HepG2 (cell line): ENCODE data around the gene CA11. TPM values are rescaled to one million over a fixed set of nuclear protein-coding genes. Genes with fewer than 3 reads are reported as not detected.

Experiments
- ATAC-seq: fragments of 200-7000 bp; cut with Tn5 transposase; 3 replicates; pipeline ENCODE4 v1.9.1; 2020; ENCODE audit warnings: mild to moderate bottlenecking, moderate library complexity
- BruUV-seq: library from RNA; stranded (reverse); fragments of 400-500 nt; replicated peaks from 2 replicates; lab custom pipeline; 2021; lab: Mats Ljungman, UMichigan
- CTCF ChIA-PET: fragments of 300-600 bp; formaldehyde crosslinking; extraction: SDS; loops from one replicate; lab custom pipeline; 2021; ENCODE audit warnings: low total read pairs, inconsistent platforms, low intra/inter-chr PET ratio; lab: Yijun Ruan, JAX
- POLR2A ChIA-PET: fragments of 350-600 bp; sonication (Branson Sonifier 250); formaldehyde crosslinking; loops from one replicate; lab custom pipeline; 2020; ENCODE audit warnings: antibody characterized with exemption, inconsistent platforms; lab: Yijun Ruan, JAX
- DNase-seq: peaks from one replicate; pipeline ENCODE4 v3.0.0-alpha.2; 2015; ENCODE audit warnings: low spot score
- FAIRE-seq: peaks from 3 replicates; lab custom pipeline; 2011; peaks lifted over from hg19 to GRCh38; lab: Jason Lieb, UNC
- H2AFZ ChIP-seq: one replicate; pipeline ENCODE4 v1.6.1; 2011; ENCODE audit warnings: low read length, inconsistent platforms
- H3K27ac ChIP-seq: fragments of 300-600 bp; 3 replicates; pipeline ENCODE4 v1.8.0; 2011; ENCODE audit warnings: mixed run types, mild to moderate bottlenecking, mixed read lengths, low read length, inconsistent platforms; ENCODE audit not compliant: insufficient read depth; ENCODE audit errors: extremely low read length
- H3K27me3 ChIP-seq, 2 experiments: fragments of 200-600 bp in 1 of 2; 2 replicates in 1 of 2; 3 replicates in 1 of 2; pipeline versions ENCODE4 v1.6.0 to v1.8.0; 2011; ENCODE audit warnings: low read length in 2 of 2, mild to moderate bottlenecking in 2 of 2, moderate library complexity in 2 of 2, inconsistent platforms in 1 of 2; ENCODE audit not compliant: insufficient read depth in 2 of 2, control insufficient read depth in 1 of 2
- H3K36me3 ChIP-seq, 2 experiments: fragments of 200-600 bp in 1 of 2; replicated peaks in 1 of 2; 2 replicates in 1 of 2; 3 replicates in 1 of 2; pipeline versions ENCODE4 v1.5.1 to v1.8.0; 2011; ENCODE audit warnings: low read length in 2 of 2, inconsistent platforms in 1 of 2; ENCODE audit not compliant: insufficient read depth in 2 of 2, control insufficient read depth in 1 of 2
- H3K4me1 ChIP-seq: 2 replicates; pipeline ENCODE4 v1.5.1; 2012; ENCODE audit warnings: low read length, inconsistent platforms; ENCODE audit not compliant: insufficient read depth
- H3K4me2 ChIP-seq: 2 replicates; pipeline ENCODE4 v1.6.0; 2011; ENCODE audit warnings: low read depth, low read length, inconsistent platforms
- H3K4me3 ChIP-seq, 3 experiments: fragments of 200-600 bp in 1 of 3; sonication (generic), shearing (Covaris generic) in 1 of 3; replicated peaks in 1 of 3; 2 replicates each; pipeline ENCODE4 v1.5.1; 2011 to 2016; ENCODE audit warnings: low read length in 3 of 3, inconsistent platforms in 2 of 3, low read depth in 2 of 3, mild to moderate bottlenecking in 2 of 3, control low read depth in 1 of 3, mixed read lengths in 1 of 3; ENCODE audit not compliant: insufficient read depth in 1 of 3
- H3K79me2 ChIP-seq: one replicate; pipeline ENCODE4 v1.6.1; 2011; ENCODE audit warnings: low read length, inconsistent platforms; ENCODE audit not compliant: insufficient read depth
- H3K9ac ChIP-seq: 2 replicates; pipeline ENCODE4 v1.6.0; 2011; ENCODE audit warnings: mild to moderate bottlenecking, low read depth, low read length, inconsistent platforms; ENCODE audit not compliant: insufficient read depth
- H3K9me3 ChIP-seq: 2 replicates; pipeline ENCODE4 v1.5.1; 2012; ENCODE audit warnings: mild to moderate bottlenecking, low read length
- H4K20me1 ChIP-seq: 2 replicates; pipeline ENCODE4 v1.6.0; 2011; ENCODE audit warnings: inconsistent platforms, mild to moderate bottlenecking, low read length, moderate library complexity; ENCODE audit not compliant: insufficient read depth
- ATF1 ChIP-seq: IDR thresholded peaks from 2 replicates; pipeline ENCODE4 v1.6.1; 2016; ENCODE audit warnings: mild to moderate bottlenecking, control low read depth
- ATM ChIP-seq: fragments of 450-650 bp; IDR thresholded peaks from 2 replicates; pipeline ENCODE4 v1.7.1; 2017; ENCODE audit warnings: mild to moderate bottlenecking, borderline replicate concordance
- DNMT1 ChIP-seq: sonication (generic); formaldehyde crosslinking; IDR thresholded peaks from 2 replicates; pipeline ENCODE4 v1.5.1; 2020; ENCODE audit warnings: mild to moderate bottlenecking, missing genetic modification reagents
- GATA4 ChIP-seq: sonication (generic); IDR thresholded peaks from 2 replicates; pipeline ENCODE4 v1.6.1; 2016; ENCODE audit warnings: antibody characterized with exemption, low read depth, borderline replicate concordance
- IKZF1 ChIP-seq: fragments of 450-650 bp; IDR thresholded peaks from 2 replicates; pipeline ENCODE4 v1.7.1; 2016
- MNT ChIP-seq: fragments of 450-650 bp; IDR thresholded peaks from 2 replicates; pipeline ENCODE4 v1.6.1; 2016
- NRL ChIP-seq: sonication (generic); formaldehyde crosslinking; IDR thresholded peaks from 2 replicates; pipeline ENCODE4 v1.5.0; 2020; ENCODE audit warnings: missing genetic modification reagents, mild to moderate bottlenecking, moderate library complexity, borderline replicate concordance
- POGZ ChIP-seq: sonication (generic); formaldehyde crosslinking; IDR thresholded peaks from 2 replicates; pipeline ENCODE4 v1.4.0; 2020; ENCODE audit warnings: mild to moderate bottlenecking, missing genetic modification reagents
- POLR2A ChIP-seq, 2 experiments: IDR thresholded peaks; 2 replicates each; pipeline ENCODE4 v1.6.1; 2011; ENCODE audit warnings: low read depth in 2 of 2, low read length in 2 of 2, mild to moderate bottlenecking in 1 of 2, moderate library complexity in 1 of 2; ENCODE audit not compliant: insufficient read depth in 1 of 2
- SIN3A ChIP-seq: IDR thresholded peaks from 2 replicates; pipeline ENCODE4 v1.6.1; 2011; ENCODE audit warnings: low read depth, mild to moderate bottlenecking, control low read depth, low read length, borderline replicate concordance
- SOX13 ChIP-seq, 3 experiments: fragments of 450-650 bp in 1 of 3; sonication (generic) in 1 of 3; formaldehyde crosslinking in 1 of 3; IDR thresholded peaks in 2 of 3; conservative IDR thresholded peaks in 1 of 3; 2 replicates each; pipeline versions ENCODE4 v1.5.0 to v1.6.1; 2016 to 2020; ENCODE audit warnings: antibody characterized with exemption in 1 of 3, mild to moderate bottlenecking in 1 of 3, missing compliant biosample characterization in 1 of 3, missing genetic modification reagents in 1 of 3, moderate library complexity in 1 of 3
- TBX2 ChIP-seq: sonication (generic); formaldehyde crosslinking; IDR thresholded peaks from 2 replicates; pipeline ENCODE4 v1.5.0; 2020; ENCODE audit warnings: missing genetic modification reagents, mild to moderate bottlenecking, borderline replicate concordance
- ZKSCAN5 ChIP-seq: sonication (generic); formaldehyde crosslinking; IDR thresholded peaks from 2 replicates; pipeline ENCODE4 v1.5.1; 2020; ENCODE audit warnings: mild to moderate bottlenecking, missing genetic modification reagents
- ZNF205 ChIP-seq: IDR thresholded peaks from 2 replicates; pipeline ENCODE4 v1.6.1; 2018; ENCODE audit warnings: missing biosample characterization, missing genetic modification reagents
- ZNF263 ChIP-seq: sonication (generic); formaldehyde crosslinking; IDR thresholded peaks from 2 replicates; pipeline ENCODE4 v1.4.0; 2020; ENCODE audit warnings: missing genetic modification reagents
- ZNF281 ChIP-seq: sonication (generic); formaldehyde crosslinking; IDR thresholded peaks from 2 replicates; pipeline ENCODE4 v1.4.0; 2020; ENCODE audit warnings: missing genetic modification reagents, borderline replicate concordance
- ZNF282 ChIP-seq: fragments of 450-650 bp; IDR thresholded peaks from 2 replicates; pipeline ENCODE4 v1.6.1; 2018; ENCODE audit not compliant: partially characterized antibody
- ZNF543 ChIP-seq: sonication (generic); formaldehyde crosslinking; IDR thresholded peaks from 2 replicates; pipeline ENCODE4 v1.4.0; 2020; ENCODE audit warnings: mild to moderate bottlenecking, missing genetic modification reagents
- ZNF780A ChIP-seq: sonication (generic); formaldehyde crosslinking; IDR thresholded peaks from 2 replicates; pipeline ENCODE4 v1.8.0; 2022; ENCODE audit warnings: mild to moderate bottlenecking, missing genetic modification reagents, moderate library complexity
- WGBS: methylation state at CpG from one replicate; pipeline ENCODE4 v1.1.6; 2017; ENCODE audit warnings: low lambda C conversion rate; 5-methylcytosine and 5-hydroxymethylcytosine counted together
- in situ Hi-C: cut with HindIII; loops from 2 replicates; pipeline ENCODE4 v1.10.0; 2017; ENCODE audit warnings: low pct_unique_long_range_greater_than_20kb; ENCODE audit not compliant: extremely low pct_ligation_motif_present
- intact Hi-C: fragments of 100-400 bp; cut with micrococcal nuclease; formaldehyde crosslinking; loops from one replicate; pipeline ENCODE4 v1.10.0; 2022; ENCODE audit not compliant: unreplicated experiment
- polyA plus RNA-seq, 8 experiments: library from polyadenylated mRNA; depleted of rRNA in 3 of 8; stranded (reverse) in 7 of 8; unstranded in 1 of 8; fragments of >200 nt; fragmentation: Illumina TruSeq in 4 of 8; extraction: Trizol in 4 of 8; gene quantifications; 2 replicates each; pipeline versions ENCODE4 v1.2.1 to v1.2.3, GENCODE V29; 2011 to 2016; ENCODE audit warnings: low read depth in 4 of 8, missing spikeins in 1 of 8, mixed read lengths in 1 of 8; ENCODE audit not compliant: insufficient read depth in 1 of 8
- total RNA-seq, 5 experiments: library from RNA; depleted of rRNA; stranded (reverse); fragments of >200 nt; fragmentation: Illumina TruSeq; extraction: Trizol; gene quantifications; 2 replicates each; pipeline ENCODE4 v1.2.3, GENCODE V29; 2016; ENCODE audit warnings: low read depth in 1 of 5
- TF ChIP-seq, protein P1 (sequence below): IDR thresholded peaks from 2 replicates; pipeline ENCODE4 v1.6.1; 2016; ENCODE audit warnings: missing genetic modification reagents, missing compliant biosample characterization

The CA11 gene
- total and polyA plus RNA-seq, 2 of the 13 experiments (the other 11 are each of a cell fraction or from before 2014, with no cell fraction given), result 0.41 to 0.58 TPM

DNA sequence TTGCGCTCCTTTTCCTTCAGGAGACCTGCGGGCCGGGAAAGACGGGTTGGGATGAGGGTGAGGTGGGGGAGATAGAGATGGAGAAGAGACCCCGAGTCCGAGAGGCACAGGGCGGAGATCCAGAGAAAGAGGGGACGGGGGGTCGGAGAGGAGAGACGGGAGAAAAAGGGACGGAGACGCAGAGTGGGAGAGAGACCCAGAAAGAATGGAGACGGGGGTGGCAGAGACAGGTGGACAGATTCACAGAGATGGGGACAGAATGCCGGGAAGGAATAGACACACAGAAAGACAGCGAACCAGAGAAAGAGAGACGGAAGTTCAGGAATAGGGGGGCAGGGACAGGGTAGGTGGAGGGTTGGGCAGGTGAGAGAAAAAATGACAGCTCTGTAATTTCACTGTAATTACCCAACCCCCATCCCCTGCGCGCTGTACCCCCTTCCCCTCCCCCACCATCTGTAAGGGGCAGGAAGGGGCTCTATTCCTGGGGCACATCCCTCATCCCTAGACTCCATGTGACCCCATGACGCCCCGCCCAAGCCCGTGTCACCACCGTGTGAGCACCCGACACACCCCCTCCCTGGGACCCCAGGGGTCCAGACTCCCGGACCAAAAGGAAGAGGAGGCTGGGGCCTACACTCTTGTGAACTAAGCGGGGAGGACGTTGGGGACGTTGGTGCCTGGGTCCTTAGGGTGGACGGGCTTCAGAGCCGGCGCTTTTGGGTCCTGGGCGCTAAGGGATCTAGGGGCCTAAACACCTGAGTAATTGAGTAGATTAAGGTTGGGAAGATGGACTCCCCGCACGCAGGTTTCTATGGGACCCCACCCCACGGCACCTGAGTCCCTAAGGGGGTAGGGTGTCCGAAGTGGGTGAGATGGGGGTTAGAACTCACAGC lies 9.8 kb downstream of the CA11 start:
- peak overlapping the region; percentile 67 for H3K9ac ChIP-seq
- intact Hi-C loops (loop anchor here (2.0 kb wide), 1 partner anchor 17 kb away; the partner anchor contains the start of genes RPL18 and SPHK2), in situ Hi-C loops (no loop called here)
- no peaks in the 10 kb centered on the region for H3K9me3 ChIP-seq
- peak overlapping the region; percentile 96 for H3K4me2 ChIP-seq
- H3K4me1 ChIP-seq, result peaks cover 83% of the 10 kb centered on the region
- H2AFZ ChIP-seq, result no peak overlapping the region
- H3K27me3 ChIP-seq, result peaks cover 0 to 8% of the 10 kb centered on the region in 2 experiments; a peak in 3 of 5 replicates
- CTCF ChIA-PET, result no interaction called here
- peak overlapping the region; percentile 56 to 76 (median 59) for H3K4me3 ChIP-seq
- H3K36me3 ChIP-seq, result no peaks in the 10 kb centered on the region
- peak overlapping the region; percentile 70 for H3K27ac ChIP-seq
- WGBS, result 1% methylated on average over 29 of the region's 35 CpGs
- no peaks in the 10 kb centered on the region for H4K20me1 ChIP-seq
- POLR2A ChIA-PET, result interaction anchor here (1.1 to 2.0 kb wide), 3 partner anchors 9 to 17 kb away, joined by 4 to 12 read pairs (median 4); partner anchors contain the start of genes CA11, RPL18 and SPHK2
- H3K79me2 ChIP-seq, result no peaks in the 10 kb centered on the region
- ATAC-seq (no peak), FAIRE-seq (no peak), DNase-seq (no peak)
- no TSS peak for BruUV-seq
- TF ChIP-seq, protein P1, sequence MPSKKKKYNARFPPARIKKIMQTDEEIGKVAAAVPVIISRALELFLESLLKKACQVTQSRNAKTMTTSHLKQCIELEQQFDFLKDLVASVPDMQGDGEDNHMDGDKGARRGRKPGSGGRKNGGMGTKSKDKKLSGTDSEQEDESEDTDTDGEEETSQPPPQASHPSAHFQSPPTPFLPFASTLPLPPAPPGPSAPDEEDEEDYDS, result no peak
- no peak for TF ChIP-seq ZNF543 (CRISPR knock-in tag)
- no peak for TF ChIP-seq SOX13 (IDR thresholded peaks at IDR 0.05)
- no peak for TF ChIP-seq SOX13 (CRISPR knock-in tag; conservative IDR thresholded peaks at IDR 0.05 in 1 of 2, IDR thresholded peaks at IDR 0.05 in 1 of 2)
- TF ChIP-seq ZNF281 (CRISPR knock-in tag), result 0 out of 2 replicates have a peak, but pooled peaks have one; percentile 20
- TF ChIP-seq SIN3A, result peak; percentile 38; the same call in 1 of the 2 replicates
- TF ChIP-seq MNT, result no peak
- TF ChIP-seq ATM, result no peak
- peak; percentile 79 for TF ChIP-seq ZNF263 (CRISPR knock-in tag)
- TF ChIP-seq ZNF282, result no peak
- no peak for TF ChIP-seq TBX2 (CRISPR knock-in tag)
- no peak for TF ChIP-seq ATF1 (CRISPR knock-in tag)
- TF ChIP-seq ZKSCAN5, result no peak
- TF ChIP-seq ZNF780A (CRISPR knock-in tag), result no peak
- no peak for TF ChIP-seq DNMT1
- no peak for TF ChIP-seq POLR2A (IDR thresholded peaks at IDR 0.05; ENCODE audit: insufficient read depth in 1 of 2, low read depth in 2 of 2, low read length in 2 of 2)
- TF ChIP-seq NRL, result no peak
- TF ChIP-seq GATA4, result no peak
- no peak for TF ChIP-seq IKZF1
- TF ChIP-seq ZNF205, result no peak
- no peak for TF ChIP-seq POGZ (CRISPR knock-in tag)
